GM19372 (cell line): ENCODE data around the gene TTC38.

Source experiments
- ATAC-seq: cut with Tn5 transposase; IDR thresholded peaks from one replicate; pipeline ENCODE4 v1.9.1; 2021; ENCODE audit warnings: mild to moderate bottlenecking, low read depth, moderate library complexity; ENCODE audit not compliant: unreplicated experiment

TTC38 gene

GRCh38 chr22:46322711-46323110, 54.9 kb downstream of the TTC38 start:
- no peak for ATAC-seq

GRCh38 chr22:46323162-46323561, 55.4 kb downstream of the TTC38 start:
- no peak for ATAC-seq

- no peak for ATAC-seq
Measured at GRCh38 chr22:46326066-46326680, 58.4 kb downstream of the TTC38 start.

- ATAC-seq = no peak
Measured at GRCh38 chr22:46327691-46328465, 60.1 kb downstream of the TTC38 start.

GRCh38 chr22:46328797-46329196, 61.0 kb downstream of the TTC38 start:
- ATAC-seq = no peak

- ATAC-seq = no peak
Measured at GRCh38 chr22:46329616-46330015, 61.8 kb downstream of the TTC38 start.

- no peak for ATAC-seq
Measured at GRCh38 chr22:46330426-46330825, 62.6 kb downstream of the TTC38 start.

- no peak for ATAC-seq
Measured at GRCh38 chr22:46331496-46331895, 63.7 kb downstream of the TTC38 start.

- ATAC-seq = peak; percentile 89
Measured at GRCh38 chr22:46335201-46336118, 67.7 kb downstream of the TTC38 start, which contains the start of gene TRMU. TRMU (plus strand) TSS chr22:46335714; CDS start chr22:46335765, 51 bp downstream.

GRCh38 chr22:46336119-46337078, 68.6 kb downstream of the TTC38 start:
- ATAC-seq = no peak

- no peak for ATAC-seq
Measured at GRCh38 chr22:46337870-46338269, 70.1 kb downstream of the TTC38 start.

- ATAC-seq = no peak
Measured at GRCh38 chr22:46338636-46339035, 70.8 kb downstream of the TTC38 start.

- no peak for ATAC-seq
Measured at GRCh38 chr22:46339956-46340355, 72.1 kb downstream of the TTC38 start.

GRCh38 chr22:46340676-46341075, 72.9 kb downstream of the TTC38 start:
- no peak for ATAC-seq
